ENCODE results near the gene RS1. TPM values are rescaled to one million over a fixed set of nuclear protein-coding genes. Genes with fewer than 3 reads are reported as not detected.

The RS1 gene
- total RNA-seq, 1 experiment from 2014 or later, result not detected

GRCh38 chrX:18638398-18638797 lies 33.5 kb downstream of the RS1 start:
- no peak for DNase-seq
- no peak overlapping the region for H3K4me3 ChIP-seq
- H3K36me3 ChIP-seq, result no peaks in the 10 kb centered on the region
- H3K27me3 ChIP-seq, result no peaks in the 10 kb centered on the region
- no peaks in the 10 kb centered on the region for H3K9me3 ChIP-seq

GRCh38 chrX:18630934-18631333 lies 41.0 kb downstream of the RS1 start:
- H3K9me3 ChIP-seq, result no peaks in the 10 kb centered on the region
- no peaks in the 10 kb centered on the region for H3K36me3 ChIP-seq
- H3K27me3 ChIP-seq, result no peaks in the 10 kb centered on the region
- H3K4me3 ChIP-seq, result no peak overlapping the region
- DNase-seq, result no peak

GRCh38 chrX:18624599-18624998 lies 47.3 kb downstream of the RS1 start:
- Histone ChIP-seq H3K9me3 (no peaks in the 10 kb centered on the region), H3K27me3 (no peaks in the 10 kb centered on the region), H3K4me3 (no peak overlapping the region), H3K36me3 (no peaks in the 10 kb centered on the region)
- no peak for DNase-seq

GRCh38 chrX:18620349-18620748 lies 51.6 kb downstream of the RS1 start:
- Histone ChIP-seq H3K27me3 (no peaks in the 10 kb centered on the region), H3K36me3 (no peaks in the 10 kb centered on the region), H3K4me3 (no peak overlapping the region), H3K9me3 (no peaks in the 10 kb centered on the region)
- no peak for DNase-seq

GRCh38 chrX:18619288-18619687 lies 52.6 kb downstream of the RS1 start:
- Histone ChIP-seq H3K36me3 (no peaks in the 10 kb centered on the region), H3K9me3 (no peaks in the 10 kb centered on the region), H3K27me3 (no peaks in the 10 kb centered on the region), H3K4me3 (no peak overlapping the region)
- DNase-seq, result no peak

- Histone ChIP-seq H3K27me3 (no peaks in the 10 kb centered on the region), H3K9me3 (no peaks in the 10 kb centered on the region), H3K36me3 (no peaks in the 10 kb centered on the region), H3K4me3 (no peak overlapping the region)
- no peak for DNase-seq
These were observed 54.5 kb downstream of the RS1 start for GRCh38 chrX:18617407-18617750.

GRCh38 chrX:18616688-18617406 lies 55.1 kb downstream of the RS1 start:
- Histone ChIP-seq H3K36me3 (no peaks in the 10 kb centered on the region), H3K27me3 (no peaks in the 10 kb centered on the region), H3K9me3 (no peaks in the 10 kb centered on the region), H3K4me3 (no peak overlapping the region)
- no peak for DNase-seq

GRCh38 chrX:18613930-18614639 lies 57.8 kb downstream of the RS1 start:
- Histone ChIP-seq H3K36me3 (no peaks in the 10 kb centered on the region), H3K9me3 (no peaks in the 10 kb centered on the region), H3K4me3 (no peak overlapping the region), H3K27me3 (no peaks in the 10 kb centered on the region)
- no peak for DNase-seq

- H3K36me3 ChIP-seq, result no peaks in the 10 kb centered on the region
- no peak overlapping the region for H3K4me3 ChIP-seq
- H3K27me3 ChIP-seq, result no peaks in the 10 kb centered on the region
- H3K9me3 ChIP-seq, result no peaks in the 10 kb centered on the region
- no peak for DNase-seq
These were observed 63.9 kb downstream of the RS1 start for GRCh38 chrX:18607966-18608365.

GRCh38 chrX:18598413-18598812 lies 73.5 kb downstream of the RS1 start:
- H3K9me3 ChIP-seq, result no peaks in the 10 kb centered on the region
- H3K27me3 ChIP-seq, result no peaks in the 10 kb centered on the region
- H3K4me3 ChIP-seq, result no peak overlapping the region
- no peak for DNase-seq
- H3K36me3 ChIP-seq, result no peaks in the 10 kb centered on the region

- Histone ChIP-seq H3K36me3 (no peaks in the 10 kb centered on the region), H3K4me3 (no peak overlapping the region), H3K9me3 (no peaks in the 10 kb centered on the region), H3K27me3 (no peaks in the 10 kb centered on the region)
- no peak for DNase-seq
These were observed 75.8 kb downstream of the RS1 start for GRCh38 chrX:18596096-18596495.

- Histone ChIP-seq H3K4me3 (no peak overlapping the region), H3K9me3 (no peaks in the 10 kb centered on the region), H3K27me3 (no peaks in the 10 kb centered on the region), H3K36me3 (no peaks in the 10 kb centered on the region)
- DNase-seq, result no peak
These were observed 77.8 kb downstream of the RS1 start for GRCh38 chrX:18594079-18594478.

- H3K27me3 ChIP-seq, result no peaks in the 10 kb centered on the region
- no peak for DNase-seq
- no peaks in the 10 kb centered on the region for H3K9me3 ChIP-seq
- H3K4me3 ChIP-seq, result no peak overlapping the region
- H3K36me3 ChIP-seq, result no peaks in the 10 kb centered on the region
These were observed 80.1 kb downstream of the RS1 start for GRCh38 chrX:18591834-18592233.

Other genes with a start within 250 kb of the RS1 start
- gene CDKL5, start 246.5 kb downstream of the RS1 start, total RNA-seq (2014; rRNA removed; shearing (Covaris generic); ENCODE audit: low replicate concordance), result not detected in 2 replicates
- gene PPEF1, start 35.5 kb upstream of the RS1 start, total RNA-seq (2014; rRNA removed; shearing (Covaris generic); ENCODE audit: low replicate concordance), result not detected in 2 replicates

Measured in MG63 (cell line).